Ramos (cell line): ENCODE data around the gene SSTR5.

ENCODE experiments used
- in situ Hi-C: fragments of 300-500 bp; cut with MboI; formaldehyde crosslinking; loops from one replicate; pipeline ENCODE4 v1.14.3; 2022; ENCODE audit warnings: low sequenced_read_pairs; ENCODE audit not compliant: unreplicated experiment

SSTR5 gene

DNA sequence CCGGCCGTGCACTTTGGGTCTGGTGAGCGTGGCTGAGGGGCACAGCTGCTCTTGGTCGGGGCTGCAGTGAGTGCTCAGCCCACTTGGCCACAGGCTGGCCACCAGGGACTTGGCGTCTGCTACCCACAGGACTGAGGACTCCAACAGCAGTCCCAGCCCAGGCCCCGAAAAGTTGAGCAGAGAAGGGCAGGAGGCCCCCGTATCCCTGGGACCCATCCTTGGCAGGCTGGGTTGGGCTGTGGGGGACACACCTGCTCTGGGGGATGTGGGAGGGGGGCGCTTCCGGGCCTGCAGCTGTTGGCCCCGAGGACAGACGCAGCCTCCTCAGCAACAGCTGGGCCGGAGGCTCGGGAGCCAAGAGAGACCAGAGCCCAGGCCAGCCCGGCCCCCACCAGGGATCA lies 19.4 kb upstream of the SSTR5 start:
- in situ Hi-C loops = loop anchor here (25.0 kb wide), 1 partner anchor 341 kb away; the partner anchor contains the start of genes ANTKMT, FBXL16 and METRN

- in situ Hi-C loops = loop anchor here (25.0 kb wide), 1 partner anchor 342 kb away; the partner anchor contains the start of genes ANTKMT, FBXL16 and METRN
These were observed 18.7 kb upstream of the SSTR5 start for GRCh38 chr16:1053700-1054368.

DNA sequence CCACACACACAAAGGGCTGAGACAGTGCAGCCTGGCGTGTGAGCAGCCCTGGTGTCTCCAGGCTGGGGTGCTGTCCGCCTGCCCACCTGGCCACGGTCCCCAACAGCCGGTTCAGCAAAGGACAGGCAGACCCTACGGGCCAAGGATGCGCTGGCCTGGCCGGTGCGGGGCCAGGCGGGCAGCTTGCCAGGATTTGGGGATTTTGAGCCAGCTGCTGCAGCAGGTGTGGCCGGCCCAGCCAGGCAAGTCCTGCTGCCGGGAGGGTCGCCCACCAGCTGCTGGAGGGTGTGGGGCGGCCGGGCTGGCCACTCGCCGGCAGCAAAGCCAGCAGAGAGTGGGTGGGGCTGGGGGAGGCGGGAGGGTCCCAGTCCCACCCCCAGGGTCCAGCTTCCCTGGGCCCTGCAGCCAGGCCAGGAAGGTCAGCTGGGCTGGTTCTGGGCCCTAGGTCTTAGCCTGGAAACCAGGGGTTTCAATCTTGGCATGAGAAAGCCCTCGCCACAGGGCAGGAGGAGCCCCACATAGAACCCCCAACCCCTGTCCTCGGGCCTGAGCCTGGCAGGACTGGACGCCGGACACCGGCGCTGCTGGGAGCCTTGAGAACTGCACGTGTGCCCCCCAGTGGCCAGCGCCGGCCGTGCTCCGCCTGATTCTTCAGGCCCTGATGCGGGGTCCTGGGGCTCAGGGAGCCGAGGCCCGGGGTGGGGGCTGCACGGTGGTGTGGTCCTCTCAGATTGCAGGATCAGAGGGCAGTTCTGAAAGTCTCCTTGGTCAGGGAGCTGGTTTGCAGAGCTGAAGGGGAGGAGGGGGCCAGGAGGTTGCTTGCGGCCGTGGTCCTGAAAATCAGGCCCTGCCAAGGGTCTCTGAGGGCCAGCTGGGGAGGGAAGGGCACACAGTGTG lies 17.6 kb upstream of the SSTR5 start:
- in situ Hi-C loops = loop anchor here (25.0 kb wide), 1 partner anchor 343 kb away; the partner anchor contains the start of genes ANTKMT, FBXL16 and METRN

GRCh38 chr16:1055557-1055924 lies 17.0 kb upstream of the SSTR5 start:
- in situ Hi-C loops = loop anchor here (25.0 kb wide), 1 partner anchor 343 kb away; the partner anchor contains the start of genes ANTKMT, FBXL16 and METRN

DNA sequence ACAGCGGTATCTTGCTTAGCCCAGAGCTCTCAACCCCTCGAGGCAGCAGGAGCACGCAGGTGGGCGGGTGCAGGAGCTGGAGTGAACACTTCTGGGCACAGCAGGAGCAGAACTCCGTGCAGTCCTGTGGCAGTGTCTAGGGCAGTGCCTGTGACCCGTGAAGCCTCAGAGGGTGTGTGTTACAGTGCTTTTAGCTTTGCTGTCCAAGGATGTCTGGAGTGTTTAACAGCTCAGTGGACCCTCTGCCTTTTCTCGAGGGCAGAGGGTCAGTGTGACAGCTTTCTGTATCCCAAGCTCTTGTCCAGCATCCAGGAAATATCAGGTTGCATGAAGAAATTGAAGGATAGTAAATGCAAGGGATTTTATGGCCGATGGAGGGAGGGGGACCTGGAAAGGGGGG lies 16.4 kb upstream of the SSTR5 start:
- in situ Hi-C loops = loop anchor here (25.0 kb wide), 1 partner anchor 344 kb away; the partner anchor contains the start of genes ANTKMT, FBXL16 and METRN

- in situ Hi-C loops = loop anchor here (25.0 kb wide), 1 partner anchor 345 kb away; the partner anchor contains the start of genes ANTKMT, FBXL16 and METRN
These were observed 15.2 kb upstream of the SSTR5 start for GRCh38 chr16:1057252-1057932.

GRCh38 chr16:1058216-1058615 lies 14.3 kb upstream of the SSTR5 start:
- in situ Hi-C loops = loop anchor here (25.0 kb wide), 1 partner anchor 346 kb away; the partner anchor contains the start of genes ANTKMT, FBXL16 and METRN

DNA sequence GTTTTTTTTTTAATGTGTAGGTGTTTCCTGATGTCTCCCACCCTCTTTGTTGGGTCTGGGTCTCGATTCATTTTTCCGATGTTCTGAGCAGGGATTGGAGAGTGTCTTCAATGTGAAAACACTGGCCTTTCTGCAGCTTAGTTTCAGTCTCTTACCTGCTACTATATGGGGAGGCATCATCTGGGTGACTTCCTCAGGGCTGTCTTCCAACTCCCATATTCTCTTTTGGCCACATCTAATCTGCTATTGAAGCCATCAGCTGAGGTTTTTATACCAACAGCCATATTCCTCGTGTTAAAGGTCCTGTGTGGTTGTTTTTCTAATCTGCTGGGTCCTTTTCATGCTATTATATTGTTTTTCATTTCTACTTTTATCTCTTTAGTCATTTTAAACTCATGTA lies 13.2 kb upstream of the SSTR5 start:
- in situ Hi-C loops = loop anchor here (25.0 kb wide), 1 partner anchor 347 kb away; the partner anchor contains the start of genes ANTKMT, FBXL16 and METRN

GRCh38 chr16:1060416-1061340 lies 11.9 kb upstream of the SSTR5 start:
- in situ Hi-C loops = loop anchor here (10.0 to 25.0 kb wide), 2 partner anchors 246 to 348 kb away; partner anchors contain the start of genes ANTKMT, FBXL16 and METRN

- in situ Hi-C loops = loop anchor here (10.0 to 25.0 kb wide), 2 partner anchors 247 to 350 kb away; partner anchors contain the start of genes ANTKMT, FBXL16 and METRN
These were observed 10.6 kb upstream of the SSTR5 start for GRCh38 chr16:1061769-1062505.

DNA sequence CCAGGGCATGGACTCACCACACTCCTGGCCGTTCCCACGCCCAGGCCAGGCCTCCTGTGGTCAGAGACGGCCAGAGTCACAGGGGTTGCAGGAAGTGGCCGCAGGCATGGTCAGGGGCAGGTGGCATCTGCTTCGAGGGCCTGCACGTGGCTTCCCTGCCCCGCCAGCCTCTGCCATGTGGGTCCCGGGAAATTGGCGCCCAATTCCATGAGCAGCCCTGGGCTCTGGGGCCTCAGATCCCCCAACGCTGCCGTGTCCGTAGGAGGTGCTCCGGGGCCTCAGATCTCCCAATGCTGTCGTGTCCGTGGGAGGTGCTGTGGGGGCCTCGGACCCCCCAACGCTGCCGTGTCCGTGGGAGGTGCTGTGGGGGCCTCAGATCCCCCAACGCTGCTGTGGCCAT lies 9.7 kb upstream of the SSTR5 start:
- in situ Hi-C loops = loop anchor here (10.0 to 25.0 kb wide), 2 partner anchors 248 to 351 kb away; partner anchors contain the start of genes ANTKMT, FBXL16 and METRN

GRCh38 chr16:1063728-1064127 lies 8.8 kb upstream of the SSTR5 start:
- in situ Hi-C loops = loop anchor here (10.0 to 25.0 kb wide), 2 partner anchors 249 to 351 kb away; partner anchors contain the start of genes ANTKMT, FBXL16 and METRN

GRCh38 chr16:1065469-1066128 lies 6.9 kb upstream of the SSTR5 start:
- in situ Hi-C loops = loop anchor here (10.0 to 25.0 kb wide), 2 partner anchors 251 to 353 kb away; partner anchors contain the start of genes ANTKMT, FBXL16 and METRN

- in situ Hi-C loops = loop anchor here (10.0 to 25.0 kb wide), 2 partner anchors 252 to 354 kb away; partner anchors contain the start of genes ANTKMT, FBXL16 and METRN
These were observed 5.9 kb upstream of the SSTR5 start for GRCh38 chr16:1066584-1067172.

DNA sequence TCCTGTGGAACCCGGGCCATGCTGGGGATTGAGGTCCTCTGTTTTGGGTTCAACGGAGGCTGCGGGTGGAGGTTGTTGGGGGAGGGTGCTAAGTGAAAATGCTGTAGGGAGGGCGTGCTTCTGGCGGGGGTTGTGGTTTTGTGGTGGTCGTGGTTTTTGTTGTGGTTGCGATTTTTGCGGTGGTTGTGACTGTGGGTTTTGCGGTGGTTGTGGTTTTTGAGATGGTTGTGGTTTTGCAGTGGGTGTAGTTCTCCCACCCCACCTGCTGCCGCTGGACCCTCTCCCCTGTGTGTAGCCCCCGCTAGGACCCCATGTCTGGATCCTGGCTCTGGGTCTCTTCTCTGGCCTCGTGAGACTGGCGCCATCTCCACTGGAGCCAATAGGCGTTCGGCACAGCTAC lies 4.9 kb upstream of the SSTR5 start:
- in situ Hi-C loops = loop anchor here (10.0 to 25.0 kb wide), 2 partner anchors 253 to 355 kb away; partner anchors contain the start of genes ANTKMT, FBXL16 and METRN

GRCh38 chr16:1068451-1068850 lies 4.1 kb upstream of the SSTR5 start:
- in situ Hi-C loops = loop anchor here (10.0 to 25.0 kb wide), 2 partner anchors 254 to 356 kb away; partner anchors contain the start of genes ANTKMT, FBXL16 and METRN
